NCI-H526 treated with DMSO at 0.1 percent for 48 hours (cell line): ENCODE data around the gene RAI1.

Experiments used
- DNase-seq: peaks from one replicate; lab custom pipeline; 2025; lab: John Stamatoyannopoulos, UW

The RAI1 gene

DNA sequence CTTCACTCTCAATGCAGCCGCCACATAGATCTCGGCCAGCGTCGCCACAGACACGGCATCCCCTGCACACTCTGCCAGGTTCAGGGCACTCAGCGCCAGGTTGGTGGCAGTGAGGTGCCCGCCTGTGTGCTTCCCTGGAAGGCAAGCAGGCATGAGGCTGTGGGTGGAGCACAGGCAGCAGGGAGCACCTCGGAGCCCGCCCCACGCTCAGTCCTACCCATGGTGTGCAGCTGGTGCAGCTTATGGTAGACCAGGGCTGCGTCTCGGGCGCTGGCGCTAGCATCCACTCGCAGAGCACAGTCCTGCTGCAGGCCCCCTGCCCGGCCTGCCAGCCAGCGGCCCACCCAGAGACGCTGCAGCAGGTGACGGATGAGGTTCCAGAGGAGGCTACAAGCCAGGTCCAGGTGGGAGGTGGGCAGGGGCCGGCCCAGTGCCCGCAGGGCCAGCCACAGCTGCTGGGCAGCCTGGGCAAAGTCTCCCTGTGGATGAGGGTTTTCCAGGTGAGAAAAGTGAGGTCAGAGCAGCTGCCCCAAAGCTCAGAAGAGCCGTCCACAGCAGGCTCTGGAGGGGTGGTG is 135.1 kb downstream of the RAI1 start:
- no peak for DNase-seq

DNA sequence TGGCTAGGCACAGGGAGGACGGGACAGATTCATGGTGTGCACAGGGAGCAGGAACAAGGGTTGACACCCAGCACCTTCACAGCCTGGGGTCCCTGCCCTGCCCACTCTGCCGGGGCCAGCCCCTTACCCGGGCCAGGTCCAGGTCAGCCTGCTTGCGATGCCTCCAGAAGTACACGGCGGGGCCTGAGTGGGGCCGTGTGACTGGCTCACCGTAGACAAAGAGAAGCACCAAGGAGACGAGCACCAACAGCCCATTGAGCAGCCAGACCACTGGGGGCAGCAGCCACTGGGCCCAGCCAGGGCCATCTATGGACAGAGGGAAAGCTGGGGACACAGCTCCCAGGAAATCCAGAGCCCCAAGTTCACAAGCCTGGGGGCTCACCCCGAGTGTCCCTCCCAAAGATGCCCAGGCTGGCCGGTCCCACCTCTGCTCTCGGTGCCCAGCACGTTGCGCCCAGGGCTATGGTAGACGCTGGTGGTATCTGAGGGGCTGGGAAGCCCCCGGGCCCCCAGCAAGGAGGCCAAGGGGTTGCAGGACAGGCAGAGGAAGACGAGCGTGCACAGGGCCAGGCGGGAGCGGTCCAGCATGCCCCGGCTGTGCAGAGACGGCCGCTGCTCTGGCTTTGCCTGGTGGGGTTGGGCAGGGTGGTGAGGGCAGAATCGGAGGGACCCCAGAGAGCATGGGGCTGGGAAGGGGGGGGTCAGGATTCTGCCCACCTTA is 135.7 kb downstream of the RAI1 start:
- no peak for DNase-seq

DNA sequence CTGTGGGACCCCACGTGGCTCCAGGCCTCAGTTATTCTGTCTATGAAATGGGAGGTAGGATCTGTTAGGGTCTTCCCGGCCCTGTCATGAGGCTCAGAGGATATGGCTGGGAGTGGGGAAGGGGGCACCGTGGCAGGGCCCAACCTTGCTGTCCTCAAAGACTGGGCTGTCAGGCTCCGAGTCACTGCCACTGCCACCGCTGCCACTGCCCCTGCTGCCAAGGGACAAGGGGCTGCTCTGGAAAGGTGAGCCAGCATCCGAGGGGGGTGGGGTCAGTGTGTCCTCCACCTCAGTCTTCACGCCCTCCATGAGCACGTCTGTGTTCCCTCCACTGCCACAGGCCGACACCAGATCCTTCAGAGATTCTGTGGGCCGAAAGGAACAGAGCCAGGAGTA is 136.3 kb downstream of the RAI1 start:
- no peak for DNase-seq

DNA sequence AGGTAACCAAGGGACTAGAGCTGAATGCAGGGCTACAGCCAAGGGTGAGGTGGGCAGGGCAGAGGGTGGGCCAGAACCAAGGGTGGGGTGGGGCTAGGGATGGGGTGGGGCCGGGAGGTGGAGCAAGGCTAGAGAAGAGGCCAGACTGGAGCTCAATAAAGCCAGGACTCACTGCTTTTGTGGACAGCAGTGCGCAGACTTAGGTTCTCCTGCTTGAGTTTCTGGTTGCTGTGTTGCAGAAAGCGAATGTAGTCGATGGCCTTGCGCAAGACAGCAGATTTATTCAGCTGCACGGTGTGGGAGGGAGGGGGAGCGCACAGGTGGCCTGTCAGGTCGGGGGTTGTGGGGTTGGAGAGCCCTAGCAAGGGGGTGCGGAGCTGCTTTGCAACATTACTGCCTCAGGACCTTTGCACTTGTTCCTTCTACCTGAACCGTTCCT is 136.8 kb downstream of the RAI1 start:
- no peak for DNase-seq

DNA sequence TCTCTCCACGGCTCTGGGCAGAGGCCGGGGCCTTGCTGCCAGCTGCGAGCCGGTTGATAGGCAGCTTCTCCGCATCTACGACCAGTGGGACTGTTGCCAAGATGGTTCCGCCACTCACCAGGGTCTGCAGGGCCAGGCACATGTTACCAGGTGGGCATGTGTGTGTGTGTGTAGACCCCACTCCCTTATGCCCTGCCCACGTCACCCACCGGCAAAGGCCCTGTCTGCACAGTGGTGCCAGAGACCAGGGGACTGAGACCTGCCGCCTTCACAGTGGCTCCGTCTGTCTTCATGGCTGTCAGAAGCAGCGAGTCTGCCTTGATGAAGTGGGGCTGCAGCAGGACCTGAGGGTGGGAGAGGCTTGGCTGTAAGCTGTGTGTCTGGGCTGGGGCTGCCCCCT is 137.9 kb downstream of the RAI1 start:
- no peak for DNase-seq

DNA sequence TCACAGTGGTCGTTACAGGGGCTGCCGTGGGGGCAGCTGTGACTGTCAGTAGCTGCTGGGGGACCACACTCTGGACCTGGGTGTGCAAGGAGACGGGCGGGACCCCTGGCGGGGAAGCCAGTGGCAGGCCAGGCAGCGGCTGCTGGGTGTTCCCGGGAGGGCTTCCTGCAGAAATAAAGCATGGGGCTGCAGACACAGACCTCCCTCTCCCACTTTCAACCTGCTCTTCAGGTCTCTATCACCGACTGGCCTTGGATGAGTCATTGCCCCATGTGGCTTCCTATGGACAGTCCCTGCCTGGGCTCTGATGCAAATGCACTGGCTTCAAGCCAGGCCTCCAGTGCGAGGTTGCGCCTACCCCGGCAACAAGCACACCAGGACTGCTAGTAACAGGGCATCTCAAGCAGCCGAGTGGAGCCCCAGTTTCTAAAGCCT is 138.3 kb downstream of the RAI1 start:
- DNase-seq: no peak

DNA sequence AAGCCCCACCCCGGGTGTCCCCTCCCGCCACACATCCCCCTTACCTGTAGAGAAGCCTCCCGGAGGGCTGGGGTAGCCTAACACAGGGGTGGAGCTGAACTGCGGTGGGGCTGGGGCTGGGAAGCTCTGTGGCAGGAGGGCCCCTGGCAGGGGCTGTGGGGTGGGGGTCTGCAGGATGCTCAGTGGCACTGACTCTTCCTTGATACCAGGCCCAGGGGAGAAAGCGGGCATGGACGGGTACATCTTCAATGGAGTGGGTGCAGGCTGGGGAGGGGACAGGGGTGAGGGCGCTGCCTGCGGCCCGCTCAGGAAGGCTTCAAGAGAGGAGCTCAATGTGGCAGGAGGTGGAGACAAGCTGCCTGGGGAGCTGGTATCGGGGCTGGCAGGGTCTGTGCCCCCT is 138.8 kb downstream of the RAI1 start:
- DNase-seq: no peak

DNA sequence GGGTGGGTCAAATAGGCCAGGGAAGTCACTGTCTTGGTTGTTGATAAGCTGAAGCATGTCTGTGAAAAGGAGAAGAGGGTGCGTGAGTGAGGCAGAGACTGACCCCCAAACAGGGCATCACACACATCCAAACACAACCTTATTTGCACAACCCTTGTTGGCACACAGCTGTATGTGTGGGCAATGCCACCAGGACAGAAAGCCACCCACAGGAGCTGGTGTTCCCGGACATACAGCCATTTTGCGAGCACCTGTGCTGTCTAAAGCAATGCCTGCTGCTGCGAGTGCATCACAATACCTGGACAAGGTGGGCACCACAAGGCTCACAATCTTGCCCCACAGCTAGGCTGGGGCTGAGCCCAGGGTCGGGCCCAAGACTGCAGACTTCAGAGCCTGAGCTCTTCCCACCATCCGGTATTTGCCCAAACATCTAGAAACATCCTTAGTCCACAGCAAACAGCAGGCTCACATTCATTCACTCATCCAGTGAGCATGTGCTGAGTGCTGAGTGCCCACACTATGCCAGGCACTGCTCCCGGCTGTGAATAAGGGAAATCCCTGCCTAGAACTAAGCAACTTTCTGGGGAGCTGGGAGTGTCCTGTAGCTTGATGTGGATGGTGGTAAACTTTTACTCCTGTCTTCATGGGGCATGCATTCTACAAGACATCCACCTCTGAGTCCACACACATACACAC is 139.4 kb downstream of the RAI1 start:
- no peak for DNase-seq

DNA sequence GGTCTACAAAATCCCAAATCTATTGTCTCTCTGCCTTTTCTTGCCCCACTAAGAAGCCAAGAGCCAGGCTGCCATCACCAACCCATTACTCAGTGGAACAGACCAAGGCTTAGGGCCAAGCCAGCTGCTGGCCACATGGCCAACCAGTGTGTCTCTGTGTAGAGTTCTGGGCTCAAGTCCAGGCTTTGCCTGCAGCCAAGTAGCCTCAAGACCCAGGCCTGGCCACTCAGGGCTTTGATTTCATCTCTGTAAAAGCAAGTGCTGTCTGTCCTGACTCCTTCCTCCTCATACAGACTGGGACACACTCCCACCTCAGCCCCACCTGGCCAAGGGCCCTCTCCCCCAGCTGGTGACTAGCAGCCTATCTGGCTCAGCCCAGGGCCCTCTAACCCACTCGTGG is 140.9 kb downstream of the RAI1 start:
- no peak for DNase-seq

DNA sequence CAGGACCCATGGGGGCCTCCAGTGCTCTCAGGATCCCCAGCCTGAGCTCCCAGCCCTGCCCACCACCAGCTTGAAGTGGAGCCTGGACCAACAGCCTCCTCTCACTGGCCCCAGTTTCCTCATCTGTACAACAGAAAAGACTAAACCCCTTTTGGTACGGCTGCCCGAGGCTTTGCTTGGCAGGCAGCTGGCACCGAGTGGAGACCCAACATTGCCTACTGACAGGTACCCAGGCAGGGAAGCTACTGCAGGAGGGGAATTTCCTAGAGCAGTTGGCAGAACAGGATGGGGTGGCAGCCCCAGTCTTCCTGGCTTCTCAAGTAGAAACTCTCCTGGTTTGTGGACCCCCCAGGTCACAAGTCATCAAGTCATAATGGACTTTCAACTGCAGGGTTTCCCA is 141.4 kb downstream of the RAI1 start:
- DNase-seq: no peak

DNA sequence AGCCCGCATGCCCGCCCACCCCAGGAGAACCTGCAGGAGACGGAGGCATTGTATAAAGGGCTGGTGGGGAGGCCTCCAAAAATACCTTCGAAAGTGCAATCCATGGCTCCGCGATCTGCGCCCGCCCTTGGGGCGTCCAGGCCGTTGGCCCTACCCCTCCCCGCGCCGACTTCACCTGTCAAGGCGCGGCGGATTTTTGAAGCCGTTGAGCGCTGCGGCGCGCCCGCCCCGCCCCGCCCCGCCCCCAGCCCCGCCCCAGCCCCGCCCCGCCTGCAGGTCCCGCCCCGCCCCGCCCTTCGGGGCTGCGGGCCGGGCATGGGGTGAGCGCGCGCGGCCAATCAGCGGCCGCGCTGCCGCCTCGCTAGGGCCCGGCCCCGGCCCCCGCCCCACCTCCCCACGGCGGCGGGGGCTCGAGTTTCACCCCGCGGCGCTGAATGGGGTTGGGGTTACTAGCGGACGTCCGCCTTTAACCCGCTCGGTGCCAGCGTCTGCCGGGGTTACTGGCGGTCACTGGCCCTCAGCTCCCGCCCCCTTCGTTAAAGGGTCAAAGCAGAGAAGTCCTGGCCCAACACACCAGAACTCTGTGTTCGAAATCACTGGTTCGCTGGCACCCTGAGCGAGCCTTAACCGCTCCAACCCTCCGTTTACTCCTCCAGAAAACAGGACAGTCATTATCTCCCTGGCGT is 142.3 kb downstream of the RAI1 start:
- peak; percentile 57 for DNase-seq

DNA sequence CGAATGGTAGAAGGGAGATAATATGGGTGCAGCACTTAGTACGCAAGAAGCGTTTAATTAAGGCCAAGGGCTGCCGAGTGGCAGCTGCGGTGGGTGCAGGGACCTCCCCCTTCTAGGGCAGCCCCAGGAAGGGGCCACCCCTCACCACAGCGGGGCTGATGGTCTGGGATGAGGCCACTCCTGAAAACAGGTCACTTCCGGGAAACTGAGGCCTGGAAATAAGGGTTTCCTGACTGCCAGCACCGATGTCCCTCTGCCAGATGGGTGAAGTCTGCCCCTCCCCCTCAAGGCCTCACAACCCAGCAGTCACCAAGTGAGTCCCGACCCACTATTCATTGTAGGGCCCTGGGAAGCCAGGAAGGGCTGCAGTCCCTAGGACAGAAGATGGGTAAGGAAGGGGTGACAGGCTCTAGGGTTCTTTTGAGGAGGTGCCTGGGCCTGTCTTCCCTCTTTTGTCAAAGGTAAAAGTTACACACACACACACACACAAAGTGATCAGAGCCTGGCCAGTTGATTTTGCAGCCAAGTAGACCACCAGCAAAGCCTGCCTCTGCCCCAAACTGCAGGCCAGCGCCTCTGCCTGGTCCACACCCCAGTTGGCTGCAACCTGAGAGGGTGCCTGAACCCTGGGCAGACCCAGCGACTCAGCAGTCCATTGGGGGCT is 143.0 kb downstream of the RAI1 start:
- no peak for DNase-seq

DNA sequence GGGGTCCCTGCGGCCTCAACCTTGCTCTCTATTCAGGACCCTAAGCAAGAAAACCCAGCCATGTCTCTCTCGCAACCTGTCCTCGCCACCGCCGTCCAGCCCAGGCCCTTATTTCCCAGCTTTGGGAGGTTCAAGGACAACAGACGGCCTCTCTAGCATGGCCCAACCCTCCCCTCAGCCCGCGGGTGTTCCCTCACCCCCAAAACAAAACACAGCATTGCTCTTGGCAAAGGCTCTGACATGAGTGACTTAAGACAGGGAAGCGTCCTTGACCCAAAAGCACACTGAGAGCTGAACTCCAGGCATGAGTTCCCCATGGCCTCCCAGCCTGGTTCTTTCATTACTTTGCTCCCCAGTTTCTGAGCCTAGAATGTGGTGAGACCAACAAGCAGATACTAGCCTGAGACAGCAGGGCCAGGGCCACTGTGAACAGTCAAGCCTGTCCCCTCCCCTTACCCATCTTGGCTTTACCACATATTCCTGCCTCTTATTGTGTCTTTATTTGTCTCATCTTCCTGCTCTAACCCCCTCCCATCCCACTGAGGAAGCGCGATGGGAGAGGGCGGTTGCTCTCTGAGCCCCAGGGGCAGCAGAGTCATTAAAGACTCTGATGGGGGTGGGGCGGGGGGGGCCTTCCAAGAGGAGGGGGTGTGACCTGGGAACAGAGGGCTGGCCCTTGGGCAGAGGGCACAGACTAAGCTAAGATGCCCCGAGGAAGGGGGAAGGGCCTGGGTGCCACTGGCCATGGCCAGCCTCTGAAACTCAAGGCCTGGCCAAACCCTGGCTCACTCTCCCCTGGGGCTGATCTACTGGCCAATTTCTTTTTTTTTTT is 143.7 kb downstream of the RAI1 start:
- DNase-seq: no peak

DNA sequence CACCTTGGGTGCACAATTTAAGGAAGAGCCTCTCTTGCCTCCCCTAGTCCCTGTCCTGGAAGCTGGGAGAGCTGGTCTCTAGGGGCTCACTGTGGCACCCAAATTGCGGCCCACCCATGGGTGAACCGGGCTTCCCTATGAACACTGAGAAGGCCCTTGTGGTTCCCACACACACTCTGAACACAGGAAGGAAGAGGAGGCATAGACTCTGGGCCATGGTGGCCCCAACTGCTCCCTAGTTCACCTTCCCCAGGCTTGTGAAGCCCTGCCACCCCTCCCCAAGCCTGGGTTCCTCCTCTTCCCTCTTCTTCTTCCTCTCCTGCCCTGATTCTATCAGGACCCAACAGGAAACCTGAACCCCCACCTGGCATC is 145.1 kb downstream of the RAI1 start:
- DNase-seq: no peak

DNA sequence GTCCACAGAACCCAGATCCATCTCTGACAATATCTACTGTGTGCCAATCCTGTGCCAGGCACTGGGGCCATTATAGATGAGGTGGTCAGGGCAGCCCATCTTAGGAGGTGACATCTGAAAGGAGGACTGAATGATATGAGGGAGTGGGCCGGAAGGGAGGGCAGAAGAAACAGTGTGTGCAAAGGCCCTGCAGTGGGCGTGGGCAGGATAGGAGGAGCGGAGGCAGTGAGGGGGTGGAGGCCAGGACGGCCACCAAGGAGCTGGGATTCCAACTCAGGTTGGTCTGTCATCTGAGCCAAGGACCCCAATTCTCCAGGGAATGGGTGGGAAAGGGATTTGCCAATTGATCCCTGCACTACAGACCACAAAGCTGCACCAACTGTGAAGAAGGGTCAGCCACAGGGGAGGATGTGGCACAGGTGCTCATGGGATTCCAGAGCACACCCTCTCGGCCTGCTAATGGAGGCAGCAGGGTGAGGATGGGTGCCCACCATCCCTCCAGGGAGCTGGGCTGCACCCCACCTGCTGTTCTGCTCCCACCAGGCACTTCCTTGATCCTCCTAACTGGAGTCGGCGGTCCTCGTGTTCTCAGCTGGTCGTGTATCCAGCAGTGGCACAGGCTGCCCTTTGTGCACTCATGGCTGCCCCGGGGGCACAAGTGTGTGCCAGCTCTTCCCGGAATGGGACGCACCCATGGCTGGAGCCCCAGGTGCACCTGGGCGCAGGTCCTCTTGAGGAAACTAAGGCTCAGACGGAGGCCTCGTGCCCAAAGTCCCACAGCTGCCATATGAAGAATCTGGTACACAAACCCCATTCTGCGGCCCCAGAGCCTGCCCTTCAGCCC is 145.9 kb downstream of the RAI1 start:
- DNase-seq: no peak

DNA sequence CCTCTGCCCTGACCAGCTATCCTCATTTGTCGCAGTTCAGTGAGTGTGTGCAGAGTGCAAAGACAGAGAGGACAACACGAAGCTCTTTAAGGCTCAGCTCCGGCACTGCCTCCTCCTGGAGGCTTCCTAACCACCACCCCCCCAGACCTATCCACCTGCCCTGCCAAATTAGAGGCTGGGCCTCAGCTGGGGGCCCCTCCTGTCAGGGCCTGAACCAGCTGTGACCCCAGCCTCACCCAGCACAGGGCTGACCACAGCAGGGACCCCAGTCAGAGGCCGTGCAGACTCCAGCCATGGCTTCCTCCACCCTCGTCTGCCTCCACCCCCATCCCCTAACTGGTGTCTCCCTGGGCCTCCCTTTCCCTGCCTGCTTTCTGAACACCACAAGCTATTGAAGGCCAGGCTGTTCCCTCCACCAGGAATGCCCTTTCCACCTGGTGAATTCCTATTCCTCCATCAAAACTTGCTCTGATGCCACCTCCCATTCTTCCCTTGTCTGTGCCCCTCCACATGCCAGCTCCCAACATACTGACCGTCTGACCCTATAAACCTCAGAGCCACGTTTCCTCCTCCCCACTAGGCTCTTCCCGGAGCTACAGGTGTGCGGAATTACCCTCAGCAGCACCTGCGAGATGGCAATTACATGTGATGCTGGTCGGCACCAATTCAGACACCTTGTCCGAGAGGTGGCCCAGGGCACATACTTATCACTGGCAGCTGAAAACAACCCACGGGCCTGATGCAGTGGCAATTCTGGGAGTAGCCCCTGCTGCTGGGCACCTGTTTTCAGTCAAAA is 146.8 kb downstream of the RAI1 start:
- no peak for DNase-seq

DNA sequence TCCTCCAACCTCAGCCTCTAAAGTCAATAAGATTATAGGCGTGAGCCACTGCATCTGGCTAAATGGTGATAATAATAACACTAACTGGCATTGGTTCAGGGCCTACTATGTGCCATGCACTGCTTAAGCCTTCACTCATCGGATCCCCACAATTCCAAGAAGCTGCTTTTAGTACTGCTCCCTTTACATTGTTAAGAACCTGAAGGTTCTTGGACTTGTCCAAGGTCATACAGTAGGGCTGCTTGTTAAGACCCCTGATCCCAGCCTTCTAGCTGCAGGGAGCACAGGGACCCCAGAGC is 149.0 kb downstream of the RAI1 start:
- no peak for DNase-seq

DNA sequence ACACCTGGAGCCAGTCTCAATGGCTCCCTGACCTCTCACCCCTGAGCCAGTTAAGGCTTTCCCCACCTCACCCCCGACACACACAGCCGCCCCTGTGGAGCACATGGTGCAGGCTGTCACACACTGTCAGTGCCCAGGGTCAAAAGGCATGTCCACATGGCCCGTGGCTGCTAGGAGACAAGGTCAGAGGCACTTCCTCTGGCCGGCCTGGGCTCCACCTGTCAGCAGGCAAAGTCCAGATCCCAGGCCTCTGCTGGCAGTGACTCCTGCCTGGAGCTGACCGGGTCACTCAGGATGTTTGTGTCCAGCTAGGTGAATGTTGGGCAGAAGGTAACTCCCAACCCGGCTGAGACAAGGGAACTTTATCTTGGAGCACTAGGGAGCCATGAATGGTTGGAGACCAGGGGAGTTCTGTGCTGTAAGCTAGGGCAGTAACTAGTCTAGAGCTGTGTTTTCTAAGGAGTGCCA is 149.5 kb downstream of the RAI1 start:
- DNase-seq: no peak

DNA sequence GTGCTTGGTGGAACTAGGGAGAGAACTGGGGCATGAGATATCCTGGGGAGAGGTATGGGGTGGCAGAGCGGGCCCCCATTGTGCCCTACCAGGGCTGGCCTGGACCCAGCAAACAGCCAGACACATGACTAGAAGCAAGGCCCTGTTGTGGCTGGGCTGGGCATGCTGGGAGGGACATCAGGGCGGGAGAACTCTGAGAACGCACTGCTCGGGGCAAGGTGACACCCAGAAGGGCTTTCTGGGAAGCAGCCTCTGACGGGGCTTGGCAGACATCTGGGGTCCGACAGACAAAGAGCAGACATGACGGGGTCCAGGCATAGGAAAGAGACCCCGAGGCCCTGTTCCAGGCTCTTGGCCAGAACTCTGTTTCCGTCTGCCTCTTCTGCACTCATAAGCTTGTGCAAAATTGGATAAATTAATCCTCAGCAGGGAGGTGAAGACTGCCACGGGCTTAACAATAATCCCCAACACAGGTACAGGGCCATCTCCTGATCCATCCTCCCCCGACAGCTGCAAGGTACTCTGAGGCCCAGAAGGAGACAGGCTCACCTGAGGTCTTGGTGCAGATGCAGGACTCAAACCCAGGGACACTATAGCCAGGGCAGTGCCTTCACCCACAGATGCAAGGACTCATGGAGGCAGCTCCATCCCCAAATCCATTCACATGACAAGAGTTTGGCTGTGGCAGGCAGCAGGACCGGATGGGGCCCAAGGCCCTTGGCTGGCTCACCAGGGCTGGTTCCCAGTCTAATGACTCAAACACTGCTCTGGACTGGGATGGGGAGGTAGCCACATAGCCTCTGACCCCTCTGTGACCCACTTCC is 150.2 kb downstream of the RAI1 start:
- no peak for DNase-seq
